ENCODE measurements around the gene BICDL1.

BICDL1 gene

GRCh38 chr12:120069278-120069677 lies 80.2 kb downstream of the BICDL1 start:
- Mint-ChIP-seq H3K9me3 (no peaks in the 10 kb centered on the region), H3K4me1 (no peaks in the 10 kb centered on the region), H3K27me3 (no peaks in the 10 kb centered on the region), H3K27ac (no peak overlapping the region), H3K36me3 (peaks cover 13% of the 10 kb centered on the region), H3K4me3 (no peak overlapping the region)
- DNase-seq (ENCODE audit: low spot score in 2 of 2) (no peak), ATAC-seq (ENCODE audit: low read depth) (no peak)

DNA sequence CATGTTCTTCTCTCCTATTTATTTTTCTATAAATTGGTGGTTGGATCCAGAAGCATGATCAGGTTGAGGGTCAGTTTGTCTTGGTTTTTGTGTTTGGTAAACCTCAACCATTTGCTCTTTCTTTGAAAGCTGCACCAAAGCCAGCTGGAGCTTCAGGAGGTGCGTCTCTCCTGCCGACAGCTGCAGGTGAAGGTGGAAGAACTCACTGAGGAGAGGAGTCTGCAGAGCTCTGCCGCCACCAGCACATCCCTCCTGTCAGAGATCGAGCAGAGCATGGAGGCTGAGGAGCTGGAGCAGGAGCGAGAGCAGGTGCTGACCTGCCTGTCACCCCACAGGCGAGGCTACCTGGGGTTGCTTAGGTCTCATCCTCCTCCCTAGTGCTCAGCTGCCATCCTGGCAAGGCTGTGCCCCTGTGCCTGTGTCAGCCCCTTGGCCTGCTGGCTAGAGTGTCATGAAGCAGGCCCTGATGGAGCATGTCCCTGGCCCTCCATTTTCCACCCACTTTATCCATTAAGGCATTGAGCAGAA lies 82.5 kb downstream of the BICDL1 start:
- Mint-ChIP-seq H3K9me3 (no peaks in the 10 kb centered on the region), H3K27me3 (no peaks in the 10 kb centered on the region), H3K36me3 (peaks cover 11% of the 10 kb centered on the region), H3K4me3 (no peak overlapping the region), H3K27ac (no peak overlapping the region), H3K4me1 (peaks cover 4% of the 10 kb centered on the region)
- no peak for DNase-seq (ENCODE audit: low spot score in 2 of 2)
- no peak for ATAC-seq (ENCODE audit: low read depth)

GRCh38 chr12:120072472-120073249 lies 83.6 kb downstream of the BICDL1 start:
- Mint-ChIP-seq H3K9me3 (no peaks in the 10 kb centered on the region), H3K4me3 (no peak overlapping the region), H3K36me3 (peaks cover 12% of the 10 kb centered on the region), H3K27me3 (no peaks in the 10 kb centered on the region), H3K27ac (no peak overlapping the region), H3K4me1 (peaks cover 4% of the 10 kb centered on the region)
- DNase-seq (ENCODE audit: low spot score in 2 of 2) (no peak), ATAC-seq (ENCODE audit: low read depth) (no peak)

DNA sequence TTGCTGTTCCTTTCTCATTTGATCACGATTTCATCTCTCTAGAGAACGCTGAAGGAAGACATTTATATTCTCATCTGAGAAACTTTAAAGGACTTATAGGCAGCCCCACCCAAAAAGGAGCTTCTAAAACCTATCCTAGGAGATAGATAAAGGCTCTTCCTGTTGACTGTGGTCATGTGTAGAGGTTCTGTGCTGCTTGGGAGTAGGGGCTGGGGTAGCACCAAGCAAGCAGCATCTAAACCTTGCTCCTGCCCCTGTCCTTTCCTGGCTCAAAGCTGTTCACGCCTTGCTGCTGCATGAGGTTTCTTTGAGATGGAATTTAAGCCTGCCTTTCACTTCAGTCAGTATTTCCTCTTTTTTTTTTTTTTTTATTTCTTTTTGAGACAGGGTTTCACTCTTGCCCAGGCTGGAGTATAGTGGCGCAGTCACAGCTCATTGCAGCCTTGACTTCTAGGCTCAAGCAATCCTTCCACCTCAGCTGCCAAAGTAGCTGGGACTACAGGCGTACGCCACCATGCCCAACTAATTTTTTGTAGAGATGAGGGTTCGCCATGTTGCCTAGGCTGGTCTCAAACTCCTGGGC lies 86.1 kb downstream of the BICDL1 start:
- Mint-ChIP-seq H3K27ac (no peak overlapping the region), H3K36me3 (peaks cover 14% of the 10 kb centered on the region), H3K4me1 (peaks cover 4% of the 10 kb centered on the region), H3K4me3 (no peak overlapping the region), H3K27me3 (no peaks in the 10 kb centered on the region), H3K9me3 (no peaks in the 10 kb centered on the region)
- ATAC-seq (ENCODE audit: low read depth), result peak; percentile 45
- no peak for DNase-seq (ENCODE audit: low spot score in 2 of 2)

DNA sequence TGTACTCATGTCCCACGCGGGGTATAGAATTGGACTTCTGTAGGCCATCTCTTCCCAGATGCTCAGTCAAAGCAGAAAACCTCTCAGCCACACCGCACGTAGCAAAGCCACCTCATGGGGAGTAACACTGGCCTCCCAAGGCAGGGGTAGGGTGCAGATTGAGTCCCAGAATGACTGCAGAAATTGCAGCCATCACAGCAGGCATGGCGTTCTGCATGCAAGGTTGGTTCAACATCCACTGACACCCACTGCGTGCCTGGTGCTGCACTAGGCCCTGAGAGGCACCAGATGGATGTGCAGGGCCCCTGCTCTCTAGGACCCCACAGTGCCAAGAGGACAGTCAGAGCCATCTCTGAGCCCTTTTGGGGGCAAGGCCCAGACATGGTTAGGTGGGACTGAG lies 87.6 kb downstream of the BICDL1 start:
- Mint-ChIP-seq H3K4me3 (no peak overlapping the region), H3K4me1 (peaks cover 4% of the 10 kb centered on the region), H3K27me3 (no peaks in the 10 kb centered on the region), H3K27ac (no peak overlapping the region), H3K36me3 (peaks cover 12% of the 10 kb centered on the region), H3K9me3 (no peaks in the 10 kb centered on the region)
- DNase-seq (ENCODE audit: low spot score in 2 of 2) (no peak), ATAC-seq (ENCODE audit: low read depth) (no peak)

- DNase-seq (ENCODE audit: low spot score in 2 of 2), result no peak
- peaks cover 4% of the 10 kb centered on the region for H3K4me1 Mint-ChIP-seq
- H3K36me3 Mint-ChIP-seq, result peaks cover 10% of the 10 kb centered on the region
- H3K27ac Mint-ChIP-seq, result no peak overlapping the region
- no peak overlapping the region for H3K4me3 Mint-ChIP-seq
- no peak for ATAC-seq (ENCODE audit: low read depth)
- H3K9me3 Mint-ChIP-seq, result no peaks in the 10 kb centered on the region
- H3K27me3 Mint-ChIP-seq, result no peaks in the 10 kb centered on the region
These were observed 88.2 kb downstream of the BICDL1 start for GRCh38 chr12:120077260-120077659.

DNA sequence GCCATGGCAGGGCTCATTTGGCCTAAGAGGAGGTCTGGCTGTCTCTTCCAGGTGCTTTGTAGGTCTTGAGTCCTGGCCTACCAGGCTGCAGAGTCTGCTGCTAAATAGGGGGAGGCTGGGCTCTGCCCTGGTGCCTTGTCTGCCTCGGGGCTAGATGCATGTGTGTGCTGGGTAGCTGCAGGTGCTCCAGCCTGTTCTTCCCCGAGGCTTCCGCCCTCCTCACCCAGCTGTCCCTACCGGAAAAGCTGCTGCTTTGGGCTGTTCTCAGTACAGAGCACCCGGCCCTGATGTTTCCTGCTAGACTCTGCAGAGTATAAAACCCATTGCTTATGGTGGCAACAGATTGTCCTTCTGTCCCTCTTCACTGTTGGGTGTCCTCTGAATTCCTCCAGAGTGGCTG lies 89.8 kb downstream of the BICDL1 start:
- no peak overlapping the region for H3K4me3 Mint-ChIP-seq
- ATAC-seq (ENCODE audit: low read depth), result no peak
- no peaks in the 10 kb centered on the region for H3K27me3 Mint-ChIP-seq
- DNase-seq (ENCODE audit: low spot score in 2 of 2), result no peak
- H3K36me3 Mint-ChIP-seq, result peaks cover 7% of the 10 kb centered on the region
- no peaks in the 10 kb centered on the region for H3K9me3 Mint-ChIP-seq
- H3K4me1 Mint-ChIP-seq, result peaks cover 4% of the 10 kb centered on the region
- no peak overlapping the region for H3K27ac Mint-ChIP-seq

DNA sequence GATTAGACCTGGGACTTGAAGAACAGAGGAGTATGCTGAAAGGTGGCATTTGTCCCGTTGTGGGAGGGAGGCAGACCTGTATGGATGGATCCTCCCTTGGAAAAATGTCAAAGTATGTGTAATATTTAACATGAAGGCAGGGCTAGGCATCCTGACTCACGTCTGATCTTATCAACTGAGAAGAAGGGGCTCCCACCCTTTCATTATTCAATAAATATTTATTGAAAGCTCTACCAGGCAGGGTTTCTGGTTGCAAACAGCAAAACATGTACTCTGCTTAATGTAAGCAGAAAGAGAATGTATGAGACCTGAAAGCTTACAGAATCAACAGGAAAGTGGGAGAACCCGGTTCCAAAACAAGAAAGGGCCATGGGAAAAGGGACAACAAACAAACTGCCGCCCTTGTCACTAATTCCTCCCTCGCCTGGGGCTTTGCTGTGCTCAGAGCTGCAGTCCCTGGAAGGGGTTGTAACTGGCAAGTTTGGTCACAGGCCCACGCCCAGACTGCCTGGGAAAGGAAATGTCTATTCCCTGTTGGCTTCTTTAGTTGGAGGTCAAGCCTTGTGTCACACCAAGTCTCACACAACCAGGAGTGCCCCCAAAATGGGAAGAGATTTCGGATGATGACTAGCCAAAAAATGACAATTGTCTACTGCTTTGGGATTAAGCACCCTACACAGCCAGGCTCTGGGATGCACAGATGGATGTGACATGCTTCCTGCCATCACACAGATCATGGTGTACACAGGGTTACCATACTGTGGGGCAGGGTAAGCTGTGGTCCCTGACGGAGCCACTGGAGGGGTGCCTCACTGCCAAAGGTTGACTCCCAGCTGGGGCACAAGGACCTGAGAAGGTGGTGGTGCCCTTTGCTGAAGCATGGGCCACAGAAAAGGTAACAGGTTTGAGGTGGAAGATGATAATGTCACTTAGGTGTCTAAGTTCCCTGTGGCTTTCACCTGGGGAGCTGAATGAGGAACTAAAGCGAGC lies 90.7 kb downstream of the BICDL1 start:
- H3K4me1 Mint-ChIP-seq, result peaks cover 4% of the 10 kb centered on the region
- DNase-seq (ENCODE audit: low spot score in 2 of 2), result no peak
- H3K36me3 Mint-ChIP-seq, result peaks cover 4% of the 10 kb centered on the region
- ATAC-seq (ENCODE audit: low read depth), result no peak
- H3K27me3 Mint-ChIP-seq, result no peaks in the 10 kb centered on the region
- H3K4me3 Mint-ChIP-seq, result no peak overlapping the region
- H3K27ac Mint-ChIP-seq, result no peak overlapping the region
- no peaks in the 10 kb centered on the region for H3K9me3 Mint-ChIP-seq

DNA sequence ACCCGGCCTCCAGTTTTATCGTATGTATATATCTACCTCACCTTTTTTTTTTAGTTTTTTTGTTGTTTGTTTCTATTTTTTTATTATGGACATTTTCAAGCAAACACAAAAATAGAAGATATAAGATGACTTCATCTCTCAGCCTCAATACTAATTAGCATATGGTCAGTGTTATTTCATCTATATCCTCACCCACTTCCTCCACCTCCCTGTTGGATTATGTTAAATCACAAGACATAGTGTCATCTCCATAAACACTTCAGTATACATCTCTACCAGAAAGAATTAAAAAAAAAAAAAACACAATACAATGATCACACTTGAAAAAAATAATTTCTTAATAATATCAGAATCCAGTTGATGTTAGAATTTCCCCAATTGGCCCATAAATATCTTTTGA lies 92.6 kb downstream of the BICDL1 start:
- Mint-ChIP-seq H3K4me3 (no peak overlapping the region), H3K27me3 (no peaks in the 10 kb centered on the region), H3K4me1 (peaks cover under 1% of the 10 kb centered on the region), H3K9me3 (no peaks in the 10 kb centered on the region), H3K27ac (no peak overlapping the region), H3K36me3 (peaks cover 6% of the 10 kb centered on the region)
- ATAC-seq (ENCODE audit: low read depth) (no peak), DNase-seq (ENCODE audit: low spot score in 2 of 2) (no peak)

DNA sequence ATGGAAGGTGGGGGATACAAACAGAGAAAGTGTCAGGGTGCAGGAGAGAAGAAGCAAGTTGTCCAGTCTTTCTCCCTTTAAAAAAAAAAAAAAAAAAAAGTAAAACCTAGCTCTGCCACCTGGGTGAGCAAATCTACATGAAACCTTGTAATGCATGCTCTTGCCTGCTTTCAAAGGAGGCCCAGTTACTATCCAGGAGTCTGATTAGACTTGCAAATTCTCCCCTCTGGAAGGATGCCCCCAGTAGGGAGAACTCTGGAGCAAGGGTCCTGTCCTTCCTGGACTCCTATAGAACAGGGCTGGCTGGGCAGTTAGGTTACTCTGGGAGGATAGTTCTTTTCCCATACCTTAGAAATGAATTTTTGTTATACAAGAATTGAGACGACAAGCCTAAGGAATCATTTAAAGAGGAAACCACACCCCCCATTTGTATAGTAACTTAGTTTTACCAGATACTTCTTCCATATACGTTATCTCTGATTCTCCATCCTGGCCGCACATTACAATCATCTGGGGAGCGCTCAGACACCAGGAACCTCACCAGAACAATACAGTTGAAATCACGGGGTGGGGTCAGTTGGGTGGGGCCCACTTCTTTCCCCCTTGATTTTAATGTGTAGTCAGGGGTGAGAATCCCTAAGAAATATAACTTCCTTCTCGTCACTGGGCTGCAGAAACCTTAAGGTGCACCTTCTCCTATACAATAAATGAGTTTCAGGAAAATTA lies 97.0 kb downstream of the BICDL1 start:
- Mint-ChIP-seq H3K27ac (no peak overlapping the region), H3K9me3 (no peaks in the 10 kb centered on the region), H3K4me3 (no peak overlapping the region), H3K36me3 (peaks cover 6% of the 10 kb centered on the region), H3K27me3 (peaks cover 2% of the 10 kb centered on the region), H3K4me1 (peaks cover 9% of the 10 kb centered on the region)
- ATAC-seq (ENCODE audit: low read depth) (no peak), DNase-seq (ENCODE audit: low spot score in 2 of 2) (no peak)

GRCh38 chr12:120086801-120087621 lies 98.0 kb downstream of the BICDL1 start:
- peaks cover 8% of the 10 kb centered on the region for H3K36me3 Mint-ChIP-seq
- H3K4me1 Mint-ChIP-seq, result peaks cover 9% of the 10 kb centered on the region
- DNase-seq (ENCODE audit: low spot score in 2 of 2) (peak; percentile 99), ATAC-seq (ENCODE audit: low read depth) (peak; percentile 90)
- peak overlapping the region; percentile 73 for H3K27ac Mint-ChIP-seq
- H3K9me3 Mint-ChIP-seq, result no peaks in the 10 kb centered on the region
- H3K27me3 Mint-ChIP-seq, result peaks cover 2% of the 10 kb centered on the region
- peak overlapping the region; percentile 70 for H3K4me3 Mint-ChIP-seq

DNA sequence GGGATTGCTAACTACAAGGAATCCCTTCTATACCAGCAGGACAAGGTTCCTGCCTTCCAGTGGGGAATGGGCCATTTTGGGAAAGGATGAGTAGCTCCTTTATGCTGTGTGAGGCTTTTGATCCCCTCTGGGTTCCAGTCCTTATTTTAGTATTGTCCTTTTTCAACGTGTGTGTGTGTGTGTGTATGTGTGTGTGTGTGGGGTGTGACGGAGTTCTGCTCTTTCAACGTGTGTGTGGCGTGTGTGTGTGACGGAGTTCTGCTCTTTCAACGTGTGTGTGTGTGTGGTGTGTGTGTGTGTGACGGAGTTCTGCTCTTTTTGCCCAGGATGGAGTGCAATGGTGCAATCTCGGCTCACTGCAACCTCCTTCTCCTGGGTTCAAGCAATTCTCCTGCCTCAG lies 100.1 kb downstream of the BICDL1 start:
- H3K4me3 Mint-ChIP-seq, result no peak overlapping the region
- ATAC-seq (ENCODE audit: low read depth), result no peak
- H3K36me3 Mint-ChIP-seq, result peaks cover 11% of the 10 kb centered on the region
- peaks cover 9% of the 10 kb centered on the region for H3K4me1 Mint-ChIP-seq
- peaks cover 2% of the 10 kb centered on the region for H3K27me3 Mint-ChIP-seq
- no peak overlapping the region for H3K27ac Mint-ChIP-seq
- DNase-seq (ENCODE audit: low spot score in 2 of 2), result no peak
- no peaks in the 10 kb centered on the region for H3K9me3 Mint-ChIP-seq

GRCh38 chr12:120089796-120090195 lies 100.8 kb downstream of the BICDL1 start:
- Mint-ChIP-seq H3K4me1 (peaks cover 9% of the 10 kb centered on the region), H3K4me3 (no peak overlapping the region), H3K27ac (no peak overlapping the region), H3K9me3 (no peaks in the 10 kb centered on the region), H3K27me3 (peaks cover 2% of the 10 kb centered on the region), H3K36me3 (peaks cover 10% of the 10 kb centered on the region)
- no peak for DNase-seq (ENCODE audit: low spot score in 2 of 2)
- ATAC-seq (ENCODE audit: low read depth), result no peak

Measured in memory B cell (primary cell).